ENCODE measurements around the gene ANO1. TPM values are rescaled to one million over a fixed set of nuclear protein-coding genes. Genes with fewer than 3 reads are reported as not detected.

Gene ANO1
- total RNA-seq, 4 donors from 2014 or later = 2.3 to 9.2 (median 4.2) TPM

DNA sequence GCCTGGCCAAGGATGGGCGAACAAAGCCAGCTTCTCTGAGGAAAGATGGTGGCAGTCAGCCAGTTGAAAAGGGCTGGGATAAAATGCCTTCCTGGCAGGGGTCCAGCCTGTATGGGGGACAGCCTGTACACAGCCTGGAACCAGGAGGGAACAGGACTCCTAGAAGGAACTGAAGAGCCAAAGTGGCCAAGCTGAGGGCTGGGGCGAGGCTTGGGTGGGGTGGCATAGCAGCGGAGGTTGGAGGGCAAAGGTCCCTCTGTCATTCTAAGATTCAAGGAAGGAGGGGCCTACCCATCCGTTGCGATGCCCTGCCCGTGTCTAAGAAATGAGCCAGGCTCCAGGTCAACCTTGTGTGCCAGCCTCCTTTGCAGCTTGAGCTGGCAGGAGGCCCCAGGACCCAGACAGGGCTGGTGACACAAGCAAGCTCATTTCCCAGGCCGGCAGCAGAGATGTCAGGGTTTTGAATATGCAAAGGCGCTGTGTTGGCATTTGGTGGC lies 147.6 kb downstream of the ANO1 start:
- intact Hi-C loops (cut with DNase I; ENCODE audit: low total_unique reads) = no loop called here
- TF ChIP-seq POLR2A (IDR thresholded peaks at IDR 0.05) = no peak
- TF ChIP-seq, protein P1, sequence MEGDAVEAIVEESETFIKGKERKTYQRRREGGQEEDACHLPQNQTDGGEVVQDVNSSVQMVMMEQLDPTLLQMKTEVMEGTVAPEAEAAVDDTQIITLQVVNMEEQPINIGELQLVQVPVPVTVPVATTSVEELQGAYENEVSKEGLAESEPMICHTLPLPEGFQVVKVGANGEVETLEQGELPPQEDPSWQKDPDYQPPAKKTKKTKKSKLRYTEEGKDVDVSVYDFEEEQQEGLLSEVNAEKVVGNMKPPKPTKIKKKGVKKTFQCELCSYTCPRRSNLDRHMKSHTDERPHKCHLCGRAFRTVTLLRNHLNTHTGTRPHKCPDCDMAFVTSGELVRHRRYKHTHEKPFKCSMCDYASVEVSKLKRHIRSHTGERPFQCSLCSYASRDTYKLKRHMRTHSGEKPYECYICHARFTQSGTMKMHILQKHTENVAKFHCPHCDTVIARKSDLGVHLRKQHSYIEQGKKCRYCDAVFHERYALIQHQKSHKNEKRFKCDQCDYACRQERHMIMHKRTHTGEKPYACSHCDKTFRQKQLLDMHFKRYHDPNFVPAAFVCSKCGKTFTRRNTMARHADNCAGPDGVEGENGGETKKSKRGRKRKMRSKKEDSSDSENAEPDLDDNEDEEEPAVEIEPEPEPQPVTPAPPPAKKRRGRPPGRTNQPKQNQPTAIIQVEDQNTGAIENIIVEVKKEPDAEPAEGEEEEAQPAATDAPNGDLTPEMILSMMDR (IDR thresholded peaks at IDR 0.05 in 4 of 5, conservative IDR thresholded peaks at IDR 0.05 in 1 of 5) = no peak
- peak; percentile 27 to 56 for ATAC-seq

DNA sequence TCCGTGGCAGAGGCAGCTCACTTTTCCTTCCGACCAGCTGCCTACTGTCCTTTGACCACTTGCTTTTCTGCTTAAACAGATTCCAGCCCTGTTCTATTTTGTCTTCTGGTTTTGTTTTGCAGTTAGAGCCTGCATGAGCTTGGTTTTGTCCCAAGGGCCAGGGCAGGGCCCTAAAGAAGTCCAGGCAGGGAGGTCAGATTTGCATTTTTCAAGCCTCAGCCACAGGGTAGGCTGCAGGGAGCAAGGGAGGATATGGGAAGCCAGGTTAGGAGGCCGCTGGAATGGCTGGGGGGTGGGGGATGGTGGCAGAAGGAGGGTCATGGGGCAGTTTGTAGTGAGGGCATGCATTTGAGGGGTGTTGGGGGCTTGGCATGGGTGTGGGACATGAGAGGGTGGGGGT lies 148.1 kb downstream of the ANO1 start:
- intact Hi-C loops (cut with DNase I; ENCODE audit: low total_unique reads) = no loop called here
- Histone ChIP-seq H3K27ac (peak overlapping the region in 2 of 4 donors; percentile 25 to 30), H3K9me3 (no peaks in the 10 kb centered on the region), H3K4me1 (peaks cover 4 to 10% of the 10 kb centered on the region in 2 donors), H3K36me3 (no peaks in the 10 kb centered on the region), H3K27me3 (no peaks in the 10 kb centered on the region), H3K4me3 (no peak overlapping the region)
- DNase-seq (no peak), ATAC-seq (no peak)
- in situ Hi-C loops (cut with MboI; ENCODE audit: low sequenced_read_pairs in 4 of 4) = no loop called here
- TF ChIP-seq, protein P1 (IDR thresholded peaks at IDR 0.05 in 4 of 5, conservative IDR thresholded peaks at IDR 0.05 in 1 of 5) = no peak
- TF ChIP-seq POLR2A (IDR thresholded peaks at IDR 0.05) = no peak

More for the DNA sequence above, 147.6 kb downstream of the ANO1 start:
- no peaks in the 10 kb centered on the region for H3K36me3 ChIP-seq
- in situ Hi-C loops (cut with MboI; ENCODE audit: low sequenced_read_pairs in 4 of 4) = no loop called here
- no peaks in the 10 kb centered on the region for H3K9me3 ChIP-seq
- H3K27ac ChIP-seq = peak overlapping the region in 2 of 4 donors; percentile 25 to 30
- peaks cover 3 to 5% of the 10 kb centered on the region in 2 donors for H3K4me1 ChIP-seq
- H3K4me3 ChIP-seq = no peak overlapping the region
- peak in 1 of 2 donors; percentile 33 for DNase-seq
- H3K27me3 ChIP-seq = no peaks in the 10 kb centered on the region

DNA sequence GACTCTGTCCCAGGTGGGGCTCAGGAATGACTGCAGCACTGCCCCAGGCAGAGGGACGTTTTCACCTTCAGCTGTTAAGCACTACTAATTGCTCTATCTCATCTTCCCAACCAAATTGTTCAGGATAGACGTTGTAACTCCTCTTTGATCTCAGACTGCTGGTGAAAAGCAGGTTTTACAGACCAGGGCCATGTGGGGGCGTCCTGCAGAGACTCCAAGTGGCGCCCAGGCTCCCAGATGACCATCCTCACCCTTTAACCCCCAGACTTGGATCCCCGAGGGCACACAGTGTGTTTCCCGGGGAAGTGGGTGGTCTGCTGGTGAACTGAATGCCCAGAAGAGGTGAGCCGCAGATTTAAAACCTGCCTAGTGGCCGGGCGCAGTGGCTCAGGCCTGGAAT lies 148.8 kb downstream of the ANO1 start:
- no peaks in the 10 kb centered on the region for H3K27me3 ChIP-seq
- in situ Hi-C loops (cut with MboI; ENCODE audit: low sequenced_read_pairs in 4 of 4) (no loop called here), intact Hi-C loops (cut with DNase I; ENCODE audit: low total_unique reads) (no loop called here)
- peaks cover 4 to 12% of the 10 kb centered on the region in 2 donors for H3K4me1 ChIP-seq
- H3K27ac ChIP-seq = no peak overlapping the region
- no peak for DNase-seq
- no peak for TF ChIP-seq POLR2A (IDR thresholded peaks at IDR 0.05)
- TF ChIP-seq, protein P1 (IDR thresholded peaks at IDR 0.05 in 4 of 5, conservative IDR thresholded peaks at IDR 0.05 in 1 of 5) = no peak
- no peaks in the 10 kb centered on the region for H3K9me3 ChIP-seq
- ATAC-seq = no peak
- H3K4me3 ChIP-seq = no peak overlapping the region
- no peaks in the 10 kb centered on the region for H3K36me3 ChIP-seq

DNA sequence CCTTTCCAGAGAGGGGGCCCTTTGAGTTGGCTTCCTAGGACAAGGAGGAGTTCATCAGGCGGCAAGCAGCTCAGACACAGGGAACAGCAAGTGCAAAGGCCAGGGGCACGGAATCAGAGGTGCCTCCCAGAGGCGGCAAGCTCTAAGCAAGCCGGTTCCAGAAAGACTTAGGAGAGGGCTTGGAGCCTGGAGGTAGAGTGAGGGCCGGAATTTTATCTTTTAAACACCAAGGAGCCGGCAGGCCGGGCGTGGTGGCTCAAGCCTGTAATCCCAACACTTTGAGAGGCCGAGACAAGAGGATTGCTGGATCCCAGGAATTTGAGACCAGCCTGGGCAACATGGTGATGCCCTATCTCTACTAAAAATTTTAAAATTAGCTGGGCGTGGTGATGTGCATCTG lies 151.6 kb downstream of the ANO1 start:
- TF ChIP-seq, protein P1 (IDR thresholded peaks at IDR 0.05 in 4 of 5, conservative IDR thresholded peaks at IDR 0.05 in 1 of 5) = no peak
- TF ChIP-seq POLR2A (IDR thresholded peaks at IDR 0.05) = no peak
- no peak overlapping the region for H3K4me3 ChIP-seq
- DNase-seq (no peak), ATAC-seq (no peak)
- no peaks in the 10 kb centered on the region for H3K36me3 ChIP-seq
- intact Hi-C loops (cut with DNase I; ENCODE audit: low total_unique reads) (no loop called here), in situ Hi-C loops (cut with MboI; ENCODE audit: low sequenced_read_pairs in 4 of 4) (no loop called here)
- no peak overlapping the region for H3K27ac ChIP-seq
- H3K9me3 ChIP-seq = no peaks in the 10 kb centered on the region
- no peaks in the 10 kb centered on the region for H3K27me3 ChIP-seq
- H3K4me1 ChIP-seq = peaks cover 4 to 12% of the 10 kb centered on the region in 2 donors
